Adrenal gland (tissue), 12 donors: ENCODE results near the gene ADGRD2. TPM values are rescaled to one million over a fixed set of nuclear protein-coding genes. Genes with fewer than 3 reads are reported as not detected.

ENCODE experiments used
- DNase-seq, 7 donors: peaks; one replicate each; pipeline ENCODE4 v3.0.0-alpha.2; 2019 to 2020
- H3K27ac ChIP-seq, 5 donors: fragments of 200-600 bp; sonication (generic) in 4 of 5; 1 replicate in 3 of 5; 2 replicates in 2 of 5; pipeline versions ENCODE4 v1.5.1 to v1.8.0; 2016 to 2020; ENCODE audit warnings: mild to moderate bottlenecking in 1 of 5
- H3K27me3 ChIP-seq: fragments of 200-600 bp; 2 replicates; pipeline ENCODE4 v1.8.0; 2021
- H3K36me3 ChIP-seq, 2 donors: fragments of 200-600 bp; replicated peaks in 1 of 2; 1 replicate in 1 of 2; 2 replicates in 1 of 2; pipeline versions ENCODE4 v1.5.1 to v1.8.0; 2018 to 2022
- H3K4me1 ChIP-seq, 2 donors: fragments of 200-600 bp; replicated peaks in 1 of 2; 1 replicate in 1 of 2; 2 replicates in 1 of 2; pipeline versions ENCODE4 v1.5.1 to v1.8.0; 2018 to 2021
- H3K4me3 ChIP-seq, 4 donors: fragments of 200-600 bp; sonication (generic) in 3 of 4; one replicate each; pipeline ENCODE4 v1.5.1; 2016 to 2018
- H3K9me3 ChIP-seq, 3 donors: fragments of 200-600 bp; sonication (generic) in 1 of 3; replicated peaks in 1 of 3; 1 replicate in 2 of 3; 2 replicates in 1 of 3; pipeline versions ENCODE4 v1.5.1 to v1.8.0; 2016 to 2021
- CTCF ChIP-seq, 6 experiments: fragments of 450-650 bp in 4 of 6; fragments of 200-600 bp in 2 of 6; sonication (generic) in 1 of 6; IDR thresholded peaks; 1 replicate in 5 of 6; 2 replicates in 1 of 6; pipeline versions ENCODE4 v1.5.1 to v1.8.0; 2016 to 2021; ENCODE audit warnings: antibody characterized with exemption in 6 of 6, mild to moderate bottlenecking in 2 of 6, moderate library complexity in 1 of 6
- POLR2A ChIP-seq, 2 donors: fragments of 450-650 bp; IDR thresholded peaks; one replicate each; pipeline ENCODE4 v1.6.1; 2017; ENCODE audit warnings: antibody characterized with exemption in 2 of 2, mild to moderate bottlenecking in 2 of 2, moderate library complexity in 1 of 2
- WGBS, 4 donors: extraction: QIAGEN DNeasy Blood & Tissue Kit in 2 of 4; methylation state at CpG; one replicate each; pipeline versions ENCODE4 v1.1.5 to v1.1.7; 2013 to 2017; 5-methylcytosine and 5-hydroxymethylcytosine counted together
- intact Hi-C, 2 donors: fragments of 100-400 bp; cut with DNase I; formaldehyde crosslinking; loops; one replicate each; pipeline versions ENCODE4 v1.14.1 to v1.15.0; 2022 to 2023
- polyA plus RNA-seq, 3 donors: library from polyadenylated mRNA; stranded (reverse); fragments of 200-250 nt in 2 of 3; fragments of 350-450 nt in 1 of 3; fragmentation: Illumina TruSeq in 1 of 3; extraction: RNeasy Lipid Tissue Mini Kit (QIAGEN cat#74804) in 1 of 3; gene quantifications; one replicate each; pipeline ENCODE4 v1.2.3, GENCODE V29; 2013 to 2014
- total RNA-seq, 9 donors: library from RNA; depleted of rRNA in 4 of 9; stranded (reverse); fragments of >200 nt in 4 of 9; fragments of 120-200 nt in 1 of 9; fragmentation: NEBNext Ultra II Directional in 1 of 9; extraction: Animal tissue kit (Norgen Biotek cat#: 25700) in 1 of 9; gene quantifications; one replicate each; pipeline versions ENCODE4 v1.1.0 to v1.2.4, GENCODE V29; 2013 to 2023
- donor health status: healthy with polysubstance abuse.
- donor health status: Bipolar disorder and iron deficiency.
- donor health status: DM: yes; HTN: yes; CAD: no.
- donor health status: DM: no; HTN: no; CAD: no.
- donor health status: DM: no; HTN: no; CAD: no.
- donor health status: DM: yes; HTN: yes; CAD: no.

ADGRD2 gene
- total and polyA plus RNA-seq, 12 donors, result 0.16 to 4.4 (median 0.46) TPM; not detected in 4

DNA sequence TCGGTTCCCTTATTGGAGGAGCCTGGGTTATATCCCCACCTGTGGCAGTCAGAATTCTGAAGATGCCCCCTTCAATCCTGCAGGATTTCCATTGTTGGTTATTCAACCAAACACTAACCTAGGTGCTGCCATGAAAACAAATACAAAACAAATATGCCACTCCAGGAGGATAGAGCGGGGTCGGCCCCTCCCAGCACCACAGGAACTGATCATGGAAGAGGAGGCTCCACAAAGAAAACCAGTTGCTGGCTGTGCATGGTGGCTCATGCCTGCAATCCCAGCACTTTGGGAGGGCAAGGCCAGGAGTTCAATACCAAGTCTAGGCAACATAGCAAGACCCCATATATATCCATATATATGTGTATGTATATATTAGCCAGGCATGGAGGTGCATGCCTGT lies 13.2 kb upstream of the ADGRD2 start:
- Histone ChIP-seq H3K4me3 (no peak overlapping the region), H3K36me3 (no peaks in the 10 kb centered on the region), H3K9me3 (no peaks in the 10 kb centered on the region), H3K27ac (no peak overlapping the region), H3K4me1 (no peaks in the 10 kb centered on the region), H3K27me3 (no peaks in the 10 kb centered on the region)
- WGBS, 4 donors, result 93 to 97% (median 95%) methylated on average over 3 of the region's 3 CpGs
- intact Hi-C loops, result no loop called here
- peak in 1 of 7 donors; percentile 5 for DNase-seq
- TF ChIP-seq CTCF (IDR thresholded peaks at IDR 0.05), result no peak
- TF ChIP-seq POLR2A (IDR thresholded peaks at IDR 0.05), result no peak

GRCh38 chr9:124438091-124438490 lies 12.2 kb upstream of the ADGRD2 start:
- Histone ChIP-seq H3K27me3 (no peaks in the 10 kb centered on the region), H3K4me3 (no peak overlapping the region), H3K27ac (no peak overlapping the region), H3K4me1 (no peaks in the 10 kb centered on the region), H3K36me3 (no peaks in the 10 kb centered on the region), H3K9me3 (no peaks in the 10 kb centered on the region)
- DNase-seq, result peak in 5 of 7 donors; percentile 51 to 82 (median 66)
- 62 to 77% (median 69%) methylated on average over 6 to 9 of the region's 9 CpGs for WGBS, 4 donors
- intact Hi-C loops, result no loop called here
- no peak for TF ChIP-seq CTCF (IDR thresholded peaks at IDR 0.05)
- TF ChIP-seq POLR2A (IDR thresholded peaks at IDR 0.05), result no peak

DNA sequence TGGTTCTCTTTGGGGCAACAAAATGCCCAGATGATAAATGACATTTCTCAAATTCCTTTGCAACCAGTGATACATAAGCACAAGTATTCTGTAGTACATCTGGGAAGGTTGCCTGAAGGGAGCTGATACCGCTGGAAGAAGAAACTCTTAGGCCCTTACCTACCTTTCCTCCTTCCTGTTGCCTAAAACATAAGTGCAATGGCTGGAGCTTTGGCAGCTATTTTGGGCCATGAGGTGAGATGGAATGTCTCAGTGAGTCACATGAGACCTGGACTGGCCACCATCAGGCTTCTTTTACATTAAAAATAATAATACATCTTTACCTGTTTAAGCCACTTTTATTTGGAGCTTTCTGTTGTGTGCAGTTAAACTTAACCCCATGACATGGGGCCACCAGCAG lies 11.2 kb upstream of the ADGRD2 start:
- no peaks in the 10 kb centered on the region for H3K36me3 ChIP-seq
- intact Hi-C loops, result no loop called here
- WGBS, 4 donors, result 86 to 95% (median 89%) methylated on average over 1 of the region's 1 CpG

GRCh38 chr9:124439686-124440243 lies 10.5 kb upstream of the ADGRD2 start:
- H3K4me1 ChIP-seq, result no peaks in the 10 kb centered on the region
- H3K4me3 ChIP-seq, result no peak overlapping the region
- H3K9me3 ChIP-seq, result no peaks in the 10 kb centered on the region
- intact Hi-C loops, result no loop called here
- H3K27ac ChIP-seq, result no peak overlapping the region
- H3K27me3 ChIP-seq, result no peaks in the 10 kb centered on the region
- WGBS, 4 donors, result 80 to 98% (median 95%) methylated on average over 3 to 6 of the region's 6 CpGs
- TF ChIP-seq CTCF (IDR thresholded peaks at IDR 0.05) (no peak), POLR2A (IDR thresholded peaks at IDR 0.05) (no peak)
- H3K36me3 ChIP-seq, result no peaks in the 10 kb centered on the region
- peak in 3 of 7 donors; percentile 7 to 30 (median 8) for DNase-seq

More for the DNA sequence above, 11.2 kb upstream of the ADGRD2 start:
- Histone ChIP-seq H3K4me3 (no peak overlapping the region), H3K27ac (no peak overlapping the region), H3K27me3 (no peaks in the 10 kb centered on the region), H3K9me3 (no peaks in the 10 kb centered on the region), H3K4me1 (no peaks in the 10 kb centered on the region)
- peak in 1 of 7 donors; percentile 3 for DNase-seq
- TF ChIP-seq POLR2A (IDR thresholded peaks at IDR 0.05), result no peak
- TF ChIP-seq CTCF (IDR thresholded peaks at IDR 0.05), result no peak
